Ovary (tissue), 9 donors: ENCODE measurements around the gene ACAD9. TPM values are rescaled to one million over a fixed set of nuclear protein-coding genes. Genes with fewer than 3 reads are reported as not detected.

Experiments
- DNase-seq, 5 donors: peaks; one replicate each; pipeline ENCODE4 v3.0.0-alpha.2; 2019 to 2020
- H3K27ac ChIP-seq, 2 donors: fragments of 200-600 bp; one replicate each; pipeline versions ENCODE4 v1.5.1 to v1.8.0; 2019 to 2022
- H3K27me3 ChIP-seq: fragments of 200-600 bp; one replicate; pipeline ENCODE4 v1.8.0; 2022
- H3K36me3 ChIP-seq: fragments of 200-600 bp; sonication (generic); one replicate; pipeline ENCODE4 v1.5.1; 2019
- H3K4me1 ChIP-seq: one replicate; pipeline ENCODE4 v1.8.1; 2013; ENCODE audit warnings: mild to moderate bottlenecking, moderate library complexity; ENCODE audit not compliant: insufficient read depth
- H3K4me3 ChIP-seq: fragments of 200-600 bp; sonication (generic); one replicate; pipeline ENCODE4 v1.5.1; 2017
- H3K9me3 ChIP-seq, 2 donors: fragments of 200-600 bp in 1 of 2; sonication (generic) in 1 of 2; one replicate each; pipeline versions ENCODE4 v1.5.1 to v1.8.1; 2013 to 2019; ENCODE audit warnings: mild to moderate bottlenecking in 1 of 2, moderate library complexity in 1 of 2
- EP300 ChIP-seq: sonication (generic); formaldehyde crosslinking; IDR thresholded peaks from one replicate; pipeline ENCODE4 v1.6.1; 2017; ENCODE audit warnings: antibody characterized with exemption
- POLR2A ChIP-seq: fragments of 450-650 bp; IDR thresholded peaks from one replicate; pipeline ENCODE4 v1.6.1; 2017; ENCODE audit warnings: antibody characterized with exemption, mild to moderate bottlenecking, moderate library complexity
- WGBS, 3 donors: extraction: QIAGEN DNeasy Blood & Tissue Kit in 1 of 3; methylation state at CpG; one replicate each; pipeline versions ENCODE4 v1.1.5 to v1.1.7; 2013 to 2017; 5-methylcytosine and 5-hydroxymethylcytosine counted together
- intact Hi-C, 4 donors: fragments of 100-400 bp; cut with DNase I; formaldehyde crosslinking; loops; one replicate each; pipeline versions ENCODE4 v1.11.0 to v1.15.1; 2022 to 2023
- polyA plus RNA-seq, 2 donors: library from polyadenylated mRNA; stranded (reverse); fragments of 200-250 nt in 1 of 2; fragments of 350-450 nt in 1 of 2; fragmentation: Illumina TruSeq in 1 of 2; extraction: RNeasy Lipid Tissue Mini Kit (QIAGEN cat#74804) in 1 of 2; gene quantifications; one replicate each; pipeline ENCODE4 v1.2.3, GENCODE V29; 2013 to 2014
- total RNA-seq, 7 donors: library from RNA; depleted of rRNA in 2 of 7; stranded (reverse); fragments of >200 nt in 2 of 7; fragmentation: NEBNext Ultra II Directional in 3 of 7; extraction: Animal tissue kit (Norgen Biotek cat#: 25700) in 3 of 7; gene quantifications; one replicate each; pipeline versions ENCODE4 v1.1.0 to v1.2.4, GENCODE V29; 2016 to 2023
- TF ChIP-seq, protein P1 (sequence below), 3 donors: fragments of 450-650 bp in 2 of 3; fragments of 200-600 bp in 1 of 3; IDR thresholded peaks; one replicate each; pipeline versions ENCODE4 v1.5.1 to v1.8.0; 2016 to 2022; ENCODE audit warnings: antibody characterized with exemption in 3 of 3, mild to moderate bottlenecking in 1 of 3
- donor health status: DM: no; HTN: no; CAD: no; lungs with moderate emphysema.
- donor health status: DM: no; HTN: no; CAD: no.
- donor health status: Bipolar disorder and iron deficiency.
- donor health status: DM: yes; HTN: yes; CAD: no.
- donor health status: DM: no; HTN: no; CAD: no.
- donor health status: DM: yes; HTN: yes; CAD: no.

The ACAD9 gene
- total and polyA plus RNA-seq, 9 donors, result 21.8 to 51.7 (median 36.5) TPM

DNA sequence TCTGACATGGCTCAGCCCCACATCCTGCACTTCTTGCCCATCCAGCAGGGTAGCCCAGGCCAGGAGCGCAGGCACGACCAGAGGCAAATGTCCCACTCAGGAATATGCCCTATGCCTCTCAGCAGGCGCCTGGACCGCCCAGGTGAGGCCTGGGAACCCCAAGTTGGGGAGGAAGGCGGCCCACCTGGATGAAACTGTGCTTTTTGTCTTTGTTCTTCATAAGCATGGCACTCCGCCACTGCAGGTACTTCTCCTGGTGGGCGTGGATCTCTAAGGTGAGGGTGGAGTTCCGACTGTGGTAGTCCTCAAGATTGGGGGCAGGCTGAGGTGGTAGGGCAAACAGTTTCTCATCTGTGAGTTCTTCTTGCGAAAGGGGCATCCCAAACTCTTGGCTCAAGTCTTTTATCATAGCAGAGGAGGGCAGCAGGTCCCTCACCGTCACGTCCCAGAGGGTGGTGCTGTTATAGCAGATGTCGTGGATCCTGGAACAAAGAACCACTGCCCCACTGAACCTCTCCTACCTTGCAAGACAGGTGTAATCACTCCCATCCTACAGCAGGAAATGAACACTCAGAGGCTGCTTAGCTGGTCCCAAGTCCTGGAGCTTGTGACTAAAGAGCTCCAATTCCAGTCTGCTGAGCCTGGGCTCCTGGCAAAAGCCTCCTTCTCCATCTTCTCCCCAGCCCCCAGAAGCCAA is 53.2 kb downstream of the ACAD9 start:
- WGBS, 3 donors, result 81 to 92% (median 86%) methylated on average over 12 of the region's 12 CpGs
- intact Hi-C loops, result no loop called here
- TF ChIP-seq POLR2A (no peak), EP300 (no peak)
- TF ChIP-seq, protein P1, sequence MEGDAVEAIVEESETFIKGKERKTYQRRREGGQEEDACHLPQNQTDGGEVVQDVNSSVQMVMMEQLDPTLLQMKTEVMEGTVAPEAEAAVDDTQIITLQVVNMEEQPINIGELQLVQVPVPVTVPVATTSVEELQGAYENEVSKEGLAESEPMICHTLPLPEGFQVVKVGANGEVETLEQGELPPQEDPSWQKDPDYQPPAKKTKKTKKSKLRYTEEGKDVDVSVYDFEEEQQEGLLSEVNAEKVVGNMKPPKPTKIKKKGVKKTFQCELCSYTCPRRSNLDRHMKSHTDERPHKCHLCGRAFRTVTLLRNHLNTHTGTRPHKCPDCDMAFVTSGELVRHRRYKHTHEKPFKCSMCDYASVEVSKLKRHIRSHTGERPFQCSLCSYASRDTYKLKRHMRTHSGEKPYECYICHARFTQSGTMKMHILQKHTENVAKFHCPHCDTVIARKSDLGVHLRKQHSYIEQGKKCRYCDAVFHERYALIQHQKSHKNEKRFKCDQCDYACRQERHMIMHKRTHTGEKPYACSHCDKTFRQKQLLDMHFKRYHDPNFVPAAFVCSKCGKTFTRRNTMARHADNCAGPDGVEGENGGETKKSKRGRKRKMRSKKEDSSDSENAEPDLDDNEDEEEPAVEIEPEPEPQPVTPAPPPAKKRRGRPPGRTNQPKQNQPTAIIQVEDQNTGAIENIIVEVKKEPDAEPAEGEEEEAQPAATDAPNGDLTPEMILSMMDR (IDR thresholded peaks at IDR 0.05), result no peak
- H3K4me1 ChIP-seq, result no peaks in the 10 kb centered on the region
- H3K27me3 ChIP-seq, result no peaks in the 10 kb centered on the region
- H3K4me3 ChIP-seq, result no peak overlapping the region
- H3K36me3 ChIP-seq, result no peaks in the 10 kb centered on the region
- H3K27ac ChIP-seq, result no peak overlapping the region
- no peaks in the 10 kb centered on the region for H3K9me3 ChIP-seq
- DNase-seq, result peak in 1 of 5 donors; percentile 8

DNA sequence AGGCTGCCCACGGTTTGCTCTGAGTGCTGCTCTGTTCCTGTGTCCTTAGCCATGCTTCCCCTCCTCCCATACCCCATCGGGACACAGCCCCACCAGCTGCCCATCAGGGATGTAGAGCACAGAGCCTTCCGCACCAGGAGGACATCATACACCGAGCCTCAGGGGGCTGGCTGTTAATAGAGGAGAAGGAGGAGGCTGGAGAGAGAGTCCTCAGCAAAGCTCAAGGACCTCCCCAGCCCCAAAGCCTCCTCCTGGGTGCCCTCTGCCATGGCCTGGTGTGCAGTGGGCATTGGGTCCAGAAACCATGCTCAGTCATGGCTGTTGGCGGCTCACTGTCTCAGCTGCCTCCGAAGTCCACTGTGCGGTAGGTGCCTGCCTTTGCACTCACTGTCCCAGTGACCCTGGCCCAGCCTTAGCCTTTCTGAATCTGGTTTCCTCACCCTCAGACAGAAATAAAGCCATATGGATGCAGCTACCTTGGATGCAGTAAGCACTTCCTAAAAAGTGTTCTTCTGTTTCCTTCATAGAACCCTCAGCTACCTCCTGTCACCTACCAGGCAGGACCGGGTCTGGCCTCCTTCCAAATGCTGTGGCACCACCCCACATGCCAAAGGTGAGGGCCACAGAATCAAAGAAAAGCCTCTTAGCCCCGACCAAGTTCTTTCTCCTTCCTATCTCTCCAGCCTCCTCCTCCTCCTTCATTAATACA is 53.9 kb downstream of the ACAD9 start:
- 66 to 72% (median 69%) methylated on average over 9 of the region's 9 CpGs for WGBS, 3 donors
- DNase-seq, result peak in 1 of 5 donors; percentile 4
- H3K27me3 ChIP-seq, result no peaks in the 10 kb centered on the region
- H3K4me3 ChIP-seq, result no peak overlapping the region
- H3K4me1 ChIP-seq, result no peaks in the 10 kb centered on the region
- H3K27ac ChIP-seq, result no peak overlapping the region
- H3K36me3 ChIP-seq, result no peaks in the 10 kb centered on the region
- H3K9me3 ChIP-seq, result no peaks in the 10 kb centered on the region
- intact Hi-C loops, result no loop called here
- TF ChIP-seq, protein P1 (IDR thresholded peaks at IDR 0.05), result no peak

DNA sequence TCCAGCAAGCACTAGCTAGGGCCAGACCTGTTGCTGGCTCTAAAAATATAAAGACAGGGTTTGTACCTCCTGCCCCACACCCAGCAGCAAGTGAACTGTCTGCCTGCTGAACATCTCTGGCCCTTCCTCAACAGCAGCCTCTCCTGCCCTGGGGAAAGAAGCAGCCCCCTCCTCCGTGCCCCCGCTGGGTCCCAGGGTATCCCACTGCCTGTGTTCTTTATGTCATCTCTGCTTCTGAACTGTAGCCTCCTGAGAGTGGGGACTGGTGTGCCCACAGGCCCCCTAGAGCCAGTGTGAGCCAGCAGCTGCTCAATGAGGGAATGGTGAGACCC is 54.5 kb downstream of the ACAD9 start:
- Histone ChIP-seq H3K4me1 (no peaks in the 10 kb centered on the region), H3K9me3 (no peaks in the 10 kb centered on the region), H3K4me3 (no peak overlapping the region), H3K27me3 (no peaks in the 10 kb centered on the region), H3K27ac (no peak overlapping the region), H3K36me3 (no peaks in the 10 kb centered on the region)
- TF ChIP-seq POLR2A (no peak), EP300 (no peak)
- TF ChIP-seq, protein P1 (IDR thresholded peaks at IDR 0.05), result no peak
- intact Hi-C loops, result no loop called here
- peak in 1 of 5 donors; percentile 2 for DNase-seq
- 91 to 94% (median 93%) methylated on average over 2 of the region's 2 CpGs for WGBS, 3 donors

DNA sequence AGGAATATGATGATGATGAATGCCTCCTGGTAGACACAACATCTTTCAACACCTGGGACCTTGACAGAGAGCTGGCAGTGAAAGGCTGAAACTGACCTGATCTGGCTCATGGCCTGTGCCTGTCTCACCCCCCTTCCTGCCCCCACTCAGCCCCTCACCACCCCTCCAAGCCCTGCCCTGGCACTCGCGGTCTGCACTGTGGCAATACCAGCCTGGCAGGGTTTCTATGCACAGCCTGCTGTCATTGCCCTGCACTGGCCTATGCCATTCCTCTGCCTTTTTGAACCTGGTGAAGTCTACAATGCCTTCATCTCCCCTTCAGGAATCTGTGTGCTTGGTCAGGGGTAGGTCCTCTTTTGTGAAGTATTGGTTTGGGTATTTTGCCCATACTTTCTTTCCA is 56.5 kb downstream of the ACAD9 start:
- H3K27ac ChIP-seq, result no peak overlapping the region
- no peaks in the 10 kb centered on the region for H3K27me3 ChIP-seq
- TF ChIP-seq POLR2A, result no peak
- no peak for TF ChIP-seq EP300
- TF ChIP-seq, protein P1 (IDR thresholded peaks at IDR 0.05), result no peak
- no peaks in the 10 kb centered on the region for H3K4me1 ChIP-seq
- no peaks in the 10 kb centered on the region for H3K9me3 ChIP-seq
- peak in 1 of 5 donors; percentile 1 for DNase-seq
- WGBS, 3 donors, result 72 to 76% (median 75%) methylated on average over 2 of the region's 2 CpGs
- no peak overlapping the region for H3K4me3 ChIP-seq
- intact Hi-C loops, result no loop called here
- no peaks in the 10 kb centered on the region for H3K36me3 ChIP-seq
